Measurements from ENCODE around the gene PUM1. TPM values are rescaled to one million over a fixed set of nuclear protein-coding genes. Genes with fewer than 3 reads are reported as not detected.

PUM1 gene, protein sequence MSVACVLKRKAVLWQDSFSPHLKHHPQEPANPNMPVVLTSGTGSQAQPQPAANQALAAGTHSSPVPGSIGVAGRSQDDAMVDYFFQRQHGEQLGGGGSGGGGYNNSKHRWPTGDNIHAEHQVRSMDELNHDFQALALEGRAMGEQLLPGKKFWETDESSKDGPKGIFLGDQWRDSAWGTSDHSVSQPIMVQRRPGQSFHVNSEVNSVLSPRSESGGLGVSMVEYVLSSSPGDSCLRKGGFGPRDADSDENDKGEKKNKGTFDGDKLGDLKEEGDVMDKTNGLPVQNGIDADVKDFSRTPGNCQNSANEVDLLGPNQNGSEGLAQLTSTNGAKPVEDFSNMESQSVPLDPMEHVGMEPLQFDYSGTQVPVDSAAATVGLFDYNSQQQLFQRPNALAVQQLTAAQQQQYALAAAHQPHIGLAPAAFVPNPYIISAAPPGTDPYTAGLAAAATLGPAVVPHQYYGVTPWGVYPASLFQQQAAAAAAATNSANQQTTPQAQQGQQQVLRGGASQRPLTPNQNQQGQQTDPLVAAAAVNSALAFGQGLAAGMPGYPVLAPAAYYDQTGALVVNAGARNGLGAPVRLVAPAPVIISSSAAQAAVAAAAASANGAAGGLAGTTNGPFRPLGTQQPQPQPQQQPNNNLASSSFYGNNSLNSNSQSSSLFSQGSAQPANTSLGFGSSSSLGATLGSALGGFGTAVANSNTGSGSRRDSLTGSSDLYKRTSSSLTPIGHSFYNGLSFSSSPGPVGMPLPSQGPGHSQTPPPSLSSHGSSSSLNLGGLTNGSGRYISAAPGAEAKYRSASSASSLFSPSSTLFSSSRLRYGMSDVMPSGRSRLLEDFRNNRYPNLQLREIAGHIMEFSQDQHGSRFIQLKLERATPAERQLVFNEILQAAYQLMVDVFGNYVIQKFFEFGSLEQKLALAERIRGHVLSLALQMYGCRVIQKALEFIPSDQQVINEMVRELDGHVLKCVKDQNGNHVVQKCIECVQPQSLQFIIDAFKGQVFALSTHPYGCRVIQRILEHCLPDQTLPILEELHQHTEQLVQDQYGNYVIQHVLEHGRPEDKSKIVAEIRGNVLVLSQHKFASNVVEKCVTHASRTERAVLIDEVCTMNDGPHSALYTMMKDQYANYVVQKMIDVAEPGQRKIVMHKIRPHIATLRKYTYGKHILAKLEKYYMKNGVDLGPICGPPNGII
- 145 TPM for total RNA-seq

GRCh38 chr1:31065310-31066217 is at the start of gene PUM1:
Gene PUM1 (minus strand): TSS chr1:31065717. CDS start chr1:31059566, 6,151 bp downstream.

DNA sequence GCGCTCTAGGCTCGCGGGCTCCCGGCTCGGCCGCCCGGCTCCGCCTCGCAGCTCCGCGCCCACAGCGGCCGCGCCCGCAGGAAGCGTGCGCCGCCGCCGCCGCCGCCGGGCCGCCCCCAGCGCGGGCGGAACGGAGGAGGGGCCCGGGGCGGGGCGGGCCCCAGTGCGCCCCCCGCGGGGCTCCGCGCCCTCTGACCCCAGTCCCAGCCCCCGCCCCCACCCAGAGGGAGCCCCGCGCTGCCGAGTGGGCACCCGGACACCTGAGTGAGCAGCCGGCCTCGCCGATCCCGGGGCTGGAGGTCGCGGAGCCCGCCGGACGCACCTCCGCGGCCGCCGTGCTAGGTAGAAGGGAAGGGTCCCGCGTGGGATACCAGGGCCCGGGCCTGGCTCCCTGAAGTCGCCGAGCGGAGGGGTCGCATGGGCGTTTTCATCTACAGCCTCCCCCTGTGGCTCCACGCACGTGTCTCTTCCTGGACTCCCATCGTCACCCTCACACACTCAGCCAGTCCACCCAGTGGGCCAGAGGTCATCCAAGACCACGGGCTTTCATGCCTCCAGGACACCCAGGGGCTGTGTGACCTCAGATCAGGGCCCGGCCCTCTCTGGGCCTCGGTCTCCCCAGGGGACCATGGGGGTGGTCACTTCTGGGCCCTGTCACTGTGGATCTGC is 156.7 kb downstream of the PUM1 start, which contains the start of gene SDC3:
TSS of gene SDC3 (minus strand) at position 63 of the 669 bp plus-strand sequence. CDS start 172 bp downstream, outside the sequence.

Small RNA genes lying within 50 kb of the gene (small RNA-seq; reads per million reads assigned to genes)
- gene AL356320.1: not detected
- not detected for gene RN7SL371P

Other genes starting within 250 kb of the PUM1 start
- 187 TPM for gene SDC3, start 157.0 kb downstream of the PUM1 start, total RNA-seq
- gene NKAIN1, start 174.2 kb upstream of the PUM1 start, total RNA-seq: 29.5 TPM
- gene SNRNP40, start 231.1 kb upstream of the PUM1 start, total RNA-seq: 88.6 TPM
- 59.1 TPM for gene ZCCHC17, start 231.3 kb upstream of the PUM1 start, total RNA-seq